HepG2 (cell line): ENCODE measurements around the gene TADA3.

Experiments used
- STAT6 ChIP-seq: sonication (generic); formaldehyde crosslinking; IDR thresholded peaks from 2 replicates; pipeline ENCODE4 v1.4.0; 2020; ENCODE audit warnings: missing genetic modification reagents, mild to moderate bottlenecking, borderline replicate concordance
- ZNF280D ChIP-seq: sonication (generic); formaldehyde crosslinking; IDR thresholded peaks from 2 replicates; pipeline ENCODE4 v1.5.1; 2020; ENCODE audit warnings: mild to moderate bottlenecking, missing genetic modification reagents

GRCh38 chr3:9809615-9810432, 17.6 kb upstream of the TADA3 start, which contains the start of gene TTLL3:
- TF ChIP-seq ZNF280D (no peak), STAT6 (CRISPR knock-in tag) (no peak)
